Activated T-helper 9 cell treated with anti-CD3 and anti-CD28 coated beads, Interleukin-2, amount 50 U/mL, for 16 hours (primary cell): ENCODE measurements around the gene NOL4L.

ENCODE experiments used
- DNase-seq: peaks from one replicate; pipeline ENCODE4 v3.0.0-alpha.2; 2020; ENCODE audit warnings: low read depth

The NOL4L gene

GRCh38 chr20:32444474-32445220, 140.5 kb downstream of the NOL4L start:
- no peak for DNase-seq

- DNase-seq: no peak
Measured at GRCh38 chr20:32443386-32443974, 141.7 kb downstream of the NOL4L start.

GRCh38 chr20:32442630-32443373, 142.3 kb downstream of the NOL4L start:
- no peak for DNase-seq

GRCh38 chr20:32441638-32442037, 143.5 kb downstream of the NOL4L start:
- DNase-seq: no peak

- no peak for DNase-seq
Measured at GRCh38 chr20:32440758-32441078, 144.4 kb downstream of the NOL4L start.

- DNase-seq: no peak
Measured at GRCh38 chr20:32440069-32440757, 144.9 kb downstream of the NOL4L start.

GRCh38 chr20:32439132-32439829, 145.9 kb downstream of the NOL4L start:
- no peak for DNase-seq

GRCh38 chr20:32438331-32438858, 146.7 kb downstream of the NOL4L start:
- DNase-seq: no peak

GRCh38 chr20:32437391-32438074, 147.6 kb downstream of the NOL4L start:
- DNase-seq: no peak

GRCh38 chr20:32436968-32437367, 148.2 kb downstream of the NOL4L start:
- DNase-seq: no peak

GRCh38 chr20:32436142-32436861, 148.8 kb downstream of the NOL4L start:
- DNase-seq: no peak

GRCh38 chr20:32435449-32436107, 149.6 kb downstream of the NOL4L start:
- DNase-seq: no peak

GRCh38 chr20:32434434-32434833, 150.7 kb downstream of the NOL4L start:
- DNase-seq: no peak

- DNase-seq: no peak
Measured at GRCh38 chr20:32433311-32434021, 151.7 kb downstream of the NOL4L start.

- DNase-seq: no peak
Measured at GRCh38 chr20:32432277-32432676, 152.9 kb downstream of the NOL4L start.

GRCh38 chr20:32431457-32431856, 153.7 kb downstream of the NOL4L start:
- DNase-seq: no peak

GRCh38 chr20:32429745-32430360, 155.3 kb downstream of the NOL4L start:
- DNase-seq: no peak

- no peak for DNase-seq
Measured at GRCh38 chr20:32429343-32429742, 155.8 kb downstream of the NOL4L start.

GRCh38 chr20:32427996-32428395, 157.1 kb downstream of the NOL4L start:
- no peak for DNase-seq
